Osteocyte (in vitro differentiated cells): ENCODE results near the gene PLCH2. TPM values are rescaled to one million over a fixed set of nuclear protein-coding genes. Genes with fewer than 3 reads are reported as not detected.

Experiments
- DNase-seq: peaks from one replicate; pipeline ENCODE4 v3.0.0; 2021; ENCODE audit warnings: mixed read lengths; ENCODE audit not compliant: unreplicated experiment; ENCODE audit errors: extremely low spot score
- H3K27ac Mint-ChIP-seq: one replicate; pipeline ENCODE4 v1.8.0; 2021; ENCODE audit warnings: mild to moderate bottlenecking, mixed read lengths; ENCODE audit not compliant: unreplicated experiment
- H3K27me3 Mint-ChIP-seq: one replicate; pipeline ENCODE4 v1.8.0; 2021; ENCODE audit warnings: mixed read lengths; ENCODE audit not compliant: unreplicated experiment
- H3K36me3 Mint-ChIP-seq: one replicate; pipeline ENCODE4 v1.8.0; 2021; ENCODE audit warnings: mixed read lengths; ENCODE audit not compliant: unreplicated experiment
- H3K4me1 Mint-ChIP-seq: one replicate; pipeline ENCODE4 v1.8.0; 2021; ENCODE audit warnings: mixed read lengths; ENCODE audit not compliant: unreplicated experiment
- H3K4me3 Mint-ChIP-seq: one replicate; pipeline ENCODE4 v1.8.0; 2021; ENCODE audit warnings: mild to moderate bottlenecking, moderate library complexity, mixed read lengths; ENCODE audit not compliant: unreplicated experiment
- H3K9me3 Mint-ChIP-seq: one replicate; pipeline ENCODE4 v1.8.0; 2021; ENCODE audit warnings: mixed read lengths; ENCODE audit not compliant: unreplicated experiment
- CTCF ChIP-seq: fragments of 200-600 bp; sonication (generic); IDR thresholded peaks from 2 replicates; pipeline ENCODE4 v1.5.0; 2021; ENCODE audit warnings: antibody characterized with exemption, mild to moderate bottlenecking, moderate library complexity
- total RNA-seq: library from RNA; stranded (reverse); gene quantifications from 2 replicates; pipeline ENCODE4 v1.2.1, GENCODE V29; 2021

PLCH2 gene
- total RNA-seq, 1 donor from 2014 or later, result 12.6 TPM

GRCh38 chr1:2493691-2494322 lies 17.7 kb downstream of the PLCH2 start:
- no peak overlapping the region for H3K4me3 Mint-ChIP-seq
- no peaks in the 10 kb centered on the region for H3K4me1 Mint-ChIP-seq
- no peak for DNase-seq
- TF ChIP-seq CTCF, result no peak
- peaks cover 9% of the 10 kb centered on the region for H3K36me3 Mint-ChIP-seq
- peaks cover 2% of the 10 kb centered on the region for H3K9me3 Mint-ChIP-seq
- H3K27me3 Mint-ChIP-seq, result no peaks in the 10 kb centered on the region
- no peak overlapping the region for H3K27ac Mint-ChIP-seq

- TF ChIP-seq CTCF, result no peak
- Mint-ChIP-seq H3K36me3 (peaks cover 4% of the 10 kb centered on the region), H3K4me1 (no peaks in the 10 kb centered on the region), H3K4me3 (no peak overlapping the region), H3K27ac (no peak overlapping the region), H3K27me3 (no peaks in the 10 kb centered on the region), H3K9me3 (no peaks in the 10 kb centered on the region)
- DNase-seq, result no peak
Observed at GRCh38 chr1:2494323-2494693, 18.2 kb downstream of the PLCH2 start.

- Mint-ChIP-seq H3K36me3 (no peaks in the 10 kb centered on the region), H3K9me3 (no peaks in the 10 kb centered on the region), H3K4me1 (peaks cover 3% of the 10 kb centered on the region)
Observed at GRCh38 chr1:2495026-2495425, 18.9 kb downstream of the PLCH2 start.

GRCh38 chr1:2495546-2495945 lies 19.5 kb downstream of the PLCH2 start:
- peaks cover 8% of the 10 kb centered on the region for H3K4me1 Mint-ChIP-seq

More at GRCh38 chr1:2495026-2495425, 18.9 kb downstream of the PLCH2 start:
- H3K27ac Mint-ChIP-seq, result no peak overlapping the region
- DNase-seq, result no peak
- H3K27me3 Mint-ChIP-seq, result no peaks in the 10 kb centered on the region
- no peak overlapping the region for H3K4me3 Mint-ChIP-seq
- no peak for TF ChIP-seq CTCF

More at GRCh38 chr1:2495546-2495945, 19.5 kb downstream of the PLCH2 start:
- DNase-seq, result no peak
- H3K27me3 Mint-ChIP-seq, result no peaks in the 10 kb centered on the region
- H3K4me3 Mint-ChIP-seq, result no peak overlapping the region
- no peak for TF ChIP-seq CTCF
- no peak overlapping the region for H3K27ac Mint-ChIP-seq
- H3K9me3 Mint-ChIP-seq, result no peaks in the 10 kb centered on the region
- no peaks in the 10 kb centered on the region for H3K36me3 Mint-ChIP-seq
